Stimulated activated CD4-positive, alpha-beta T cell treated with anti-CD3 and anti-CD28 coated beads, Interleukin-1b, Interleukin-23, amount 100 ng/mL, for 4 hours (primary cell): ENCODE data around the gene PRTN3.
"Not testable (repeated sequence)": the region's sequence is repeated elsewhere in the genome, so short reads cannot be mapped to it uniquely, and the experiment has no call there.

Experiments used
- DNase-seq, 2 donors: peaks; one replicate each; pipeline ENCODE4 v3.0.0-alpha.2; 2020; ENCODE audit warnings: low read depth in 2 of 2

Gene PRTN3

GRCh38 chr19:845707-846521 lies 5.1 kb downstream of the PRTN3 start:
- no peak for DNase-seq

GRCh38 chr19:848386-848921 lies 7.7 kb downstream of the PRTN3 start:
- DNase-seq, result no peak

- not testable (repeated sequence) for DNase-seq
Observed at GRCh38 chr19:849195-849594, 8.4 kb downstream of the PRTN3 start.

- no peak for DNase-seq
Observed at GRCh38 chr19:850221-850978, 9.6 kb downstream of the PRTN3 start.

GRCh38 chr19:850979-851335 lies 10.2 kb downstream of the PRTN3 start:
- no peak for DNase-seq

- no peak for DNase-seq
Observed at GRCh38 chr19:852136-853013, 11.6 kb downstream of the PRTN3 start, which contains the start of gene ELANE. Gene ELANE, plus strand, starts transcription at chr19:852303. Its CDS starts 26 bp downstream, at chr19:852329.

- DNase-seq, result no peak
Observed at GRCh38 chr19:853014-853585, 12.3 kb downstream of the PRTN3 start.

- not testable (repeated sequence) for DNase-seq
Observed at GRCh38 chr19:853614-854220, 12.9 kb downstream of the PRTN3 start.

- DNase-seq, result no peak
Observed at GRCh38 chr19:854549-854948, 13.8 kb downstream of the PRTN3 start.

GRCh38 chr19:855142-855541 lies 14.3 kb downstream of the PRTN3 start:
- no peak for DNase-seq

GRCh38 chr19:855566-856120 lies 14.8 kb downstream of the PRTN3 start:
- no peak for DNase-seq

GRCh38 chr19:858284-858683 lies 17.5 kb downstream of the PRTN3 start:
- no peak for DNase-seq

GRCh38 chr19:858868-859843 lies 18.4 kb downstream of the PRTN3 start, which contains the start of gene CFD:
Gene CFD, plus strand, starts transcription at chr19:859664. Its CDS starts 26 bp downstream, at chr19:859690.
- DNase-seq, result no peak

- DNase-seq, result no peak
Observed at GRCh38 chr19:861141-861755, 20.4 kb downstream of the PRTN3 start.

GRCh38 chr19:861756-862580 lies 21.2 kb downstream of the PRTN3 start:
- peak; percentile 59 to 60 for DNase-seq

GRCh38 chr19:862581-863314 lies 21.9 kb downstream of the PRTN3 start:
- peak; percentile 63 to 65 for DNase-seq

- no peak for DNase-seq
Observed at GRCh38 chr19:863315-863620, 22.5 kb downstream of the PRTN3 start.
